CD4-positive, alpha-beta T cell treated with Interleukin-17A for 4 hours (primary cell): ENCODE data around the gene RIIAD1.
"Not testable (repeated sequence)": the region's sequence is repeated elsewhere in the genome, so short reads cannot be mapped to it uniquely, and the experiment has no call there.

Experiments
- DNase-seq: peaks from one replicate; pipeline ENCODE4 v3.0.0-alpha.2; 2020; ENCODE audit warnings: mixed read lengths

Gene RIIAD1

DNA sequence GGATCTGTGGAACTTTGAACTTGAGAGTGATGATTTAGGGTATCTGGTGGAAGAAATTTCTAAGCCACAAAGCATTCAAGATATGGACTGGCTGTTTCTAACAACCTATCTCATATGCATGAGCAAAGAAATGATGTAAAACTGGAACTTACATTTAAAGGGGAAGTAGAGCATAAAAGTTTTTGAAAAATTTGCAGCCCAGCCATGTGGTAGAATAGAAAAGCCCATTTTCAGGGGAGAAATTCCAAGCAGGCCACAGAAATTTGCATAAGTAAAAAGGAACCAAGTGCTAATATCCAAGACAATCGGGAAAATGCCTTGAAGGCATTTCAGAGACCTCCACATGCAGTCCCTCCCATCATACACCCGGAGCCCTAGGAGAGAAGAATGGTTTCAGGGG is 15.7 kb downstream of the RIIAD1 start:
- DNase-seq, result no peak

- DNase-seq, result no peak
Measured at GRCh38 chr1:151737479-151737878, 16.2 kb downstream of the RIIAD1 start.

GRCh38 chr1:151739590-151740355 is 18.5 kb downstream of the RIIAD1 start:
- no peak for DNase-seq

- DNase-seq, result no peak
Measured at GRCh38 chr1:151741516-151741915, 20.2 kb downstream of the RIIAD1 start.

DNA sequence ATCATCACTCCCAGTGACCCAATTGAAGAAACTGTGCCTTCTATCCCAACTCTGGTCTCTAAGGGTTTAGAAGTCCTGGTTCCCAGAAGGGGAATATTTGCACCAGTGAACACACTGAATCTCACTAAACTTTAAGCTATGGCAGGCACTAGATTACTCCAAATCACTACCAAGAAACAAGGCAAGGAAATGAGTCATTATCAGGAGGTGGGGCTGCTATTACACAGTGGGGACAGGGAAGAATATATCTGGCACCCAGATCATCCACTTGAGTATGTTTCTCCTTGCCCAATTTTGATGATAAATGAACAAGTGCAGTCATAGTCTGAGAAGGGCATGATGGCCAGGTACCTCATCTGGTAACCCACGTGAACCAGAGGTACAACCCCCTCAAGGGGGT is 35.0 kb downstream of the RIIAD1 start:
- DNase-seq, result no peak

GRCh38 chr1:151759241-151759640 is 37.9 kb downstream of the RIIAD1 start:
- no peak for DNase-seq

DNA sequence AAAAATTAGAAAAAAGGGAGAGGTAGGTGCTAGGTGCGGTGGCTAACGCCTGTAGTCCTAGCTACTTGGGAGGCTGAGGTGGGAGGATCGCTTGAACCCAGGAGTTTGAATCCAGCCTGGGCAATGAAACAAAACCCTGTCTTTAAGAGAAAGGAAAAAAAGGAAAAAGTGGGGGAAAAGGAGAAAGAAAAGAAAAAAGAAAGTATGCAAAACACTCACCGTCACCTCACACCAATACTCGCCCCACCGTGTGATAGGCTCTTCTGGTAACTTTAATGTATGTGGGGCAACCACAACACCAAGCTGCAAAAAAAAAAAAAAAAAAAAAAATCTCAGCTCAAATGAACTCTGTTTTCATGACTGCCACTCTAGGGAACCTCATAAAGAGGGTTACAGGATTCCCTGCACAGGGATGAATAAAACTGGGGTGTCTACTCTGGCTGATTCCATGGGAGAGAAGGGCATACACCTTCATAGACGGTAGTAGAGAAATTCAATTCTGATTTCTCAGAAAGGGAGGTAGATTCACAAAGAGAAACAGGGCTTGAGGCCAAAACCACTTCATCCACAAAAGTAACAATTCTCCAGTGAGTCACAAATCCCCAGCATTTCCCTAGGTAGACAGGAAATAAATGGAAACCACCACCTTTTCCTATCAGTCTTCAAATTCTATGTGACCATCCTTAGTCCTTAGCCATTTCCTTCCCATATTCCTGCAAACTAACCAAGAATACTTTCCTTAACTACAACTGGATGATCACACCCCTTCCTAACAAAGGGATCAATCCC is 39.5 kb downstream of the RIIAD1 start:
- DNase-seq, result no peak

DNA sequence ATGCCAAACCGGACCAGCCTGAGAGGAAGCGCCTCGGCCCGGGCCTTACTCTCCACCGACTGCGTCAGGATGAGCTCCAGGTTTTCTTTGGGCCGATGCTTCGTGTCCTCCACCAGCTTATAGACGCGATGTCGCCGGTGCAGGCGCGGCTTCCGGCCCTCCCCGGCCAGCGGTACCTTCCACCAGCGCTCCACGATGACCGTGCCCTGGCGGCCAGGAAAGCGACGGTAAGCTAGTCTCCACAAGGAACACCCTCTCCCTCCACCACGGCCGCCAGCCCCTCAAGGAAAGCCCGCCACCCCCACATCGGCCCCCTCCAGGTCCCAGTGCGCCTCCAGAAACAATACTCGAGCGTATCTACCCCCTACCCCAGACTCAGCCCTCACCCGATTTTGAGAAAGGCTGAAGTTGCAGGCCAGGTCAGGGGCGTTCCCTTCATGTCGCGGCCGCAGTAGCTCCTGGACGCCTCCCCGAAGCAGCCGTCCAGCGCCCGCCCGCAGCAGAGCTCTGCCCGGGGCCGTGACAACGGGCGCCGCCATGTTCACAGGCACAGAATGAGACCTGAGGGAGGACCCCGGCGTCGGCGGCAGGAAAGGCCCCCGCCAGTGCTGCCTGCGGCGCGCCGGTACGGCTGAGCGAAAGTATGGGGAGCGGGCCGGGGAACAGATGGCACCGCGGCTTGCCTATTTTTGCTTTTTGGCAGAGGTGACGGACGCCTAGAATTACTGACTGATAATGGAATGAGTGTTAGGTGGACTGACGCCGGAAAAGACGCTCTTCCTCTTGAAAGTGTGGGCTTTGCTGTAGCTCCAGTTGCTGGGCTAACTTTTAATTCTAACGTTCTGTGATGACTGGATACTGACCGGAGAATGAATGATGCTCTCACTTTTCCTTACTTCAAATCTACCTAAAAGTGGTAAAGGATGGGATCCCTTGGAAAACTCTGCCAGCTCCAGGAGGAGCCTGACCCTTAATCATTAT is 41.9 kb downstream of the RIIAD1 start, which contains the start of gene MRPL9:
Gene MRPL9 (minus strand): TSS at position 556 of the 981 bp plus-strand sequence. CDS start 17 bp downstream, at position 539.
- peak; percentile 86 for DNase-seq

DNA sequence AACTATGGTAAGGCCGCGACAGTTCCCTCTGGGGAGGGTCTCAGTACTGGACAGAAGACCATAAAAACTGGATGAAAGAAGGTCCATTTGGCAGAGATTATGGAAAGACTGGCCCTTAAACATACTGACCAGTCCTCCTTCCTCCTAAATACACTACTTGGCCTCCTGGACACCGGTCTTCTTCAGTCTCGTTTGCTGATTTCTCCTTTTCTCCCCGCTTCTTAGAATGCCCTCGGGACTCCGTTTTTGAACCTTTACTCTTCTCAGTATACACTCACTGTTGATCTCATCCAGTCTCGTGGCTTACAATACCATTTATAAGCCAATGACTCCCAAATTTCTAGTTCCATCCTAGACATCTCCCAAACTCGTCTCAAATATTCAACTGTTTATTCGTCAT is 42.7 kb downstream of the RIIAD1 start:
- no peak for DNase-seq

DNA sequence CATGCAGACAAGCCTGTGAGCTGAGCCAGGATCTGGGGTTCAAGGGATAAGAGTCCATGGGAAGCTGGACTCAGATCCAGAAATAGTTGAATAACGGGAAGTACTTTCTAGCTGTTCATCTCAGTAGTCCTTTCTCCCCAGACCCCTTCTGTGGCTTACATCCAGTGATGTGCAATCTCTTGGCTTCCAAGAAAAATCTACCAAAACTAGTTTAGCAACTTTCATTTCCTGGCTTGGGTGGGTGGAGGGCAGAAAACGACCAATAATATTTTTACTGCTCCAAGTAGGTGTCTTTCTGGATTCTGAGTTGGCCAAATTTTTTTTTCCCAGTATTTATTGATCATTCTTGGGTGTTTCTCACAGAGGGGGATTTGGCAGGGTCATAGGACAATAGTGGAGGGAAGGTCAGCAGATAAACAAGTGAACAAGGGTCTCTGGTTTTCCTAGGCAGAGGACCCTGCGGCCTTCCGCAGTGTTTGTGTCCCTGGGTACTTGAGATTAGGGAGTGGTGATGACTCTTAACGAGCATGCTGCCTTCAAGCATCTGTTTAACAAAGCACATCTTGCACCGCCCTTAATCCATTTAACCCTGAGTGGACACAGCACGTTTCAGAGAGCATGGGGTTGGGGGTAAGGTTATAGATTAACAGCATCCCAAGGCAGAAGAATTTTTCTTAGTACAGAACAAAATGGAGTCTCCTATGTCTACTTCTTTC is 47.2 kb downstream of the RIIAD1 start:
- DNase-seq, result not testable (repeated sequence)

GRCh38 chr1:151769270-151769669 is 47.9 kb downstream of the RIIAD1 start:
- not testable (repeated sequence) for DNase-seq

GRCh38 chr1:151773702-151774101 is 52.4 kb downstream of the RIIAD1 start:
- DNase-seq, result no peak

DNA sequence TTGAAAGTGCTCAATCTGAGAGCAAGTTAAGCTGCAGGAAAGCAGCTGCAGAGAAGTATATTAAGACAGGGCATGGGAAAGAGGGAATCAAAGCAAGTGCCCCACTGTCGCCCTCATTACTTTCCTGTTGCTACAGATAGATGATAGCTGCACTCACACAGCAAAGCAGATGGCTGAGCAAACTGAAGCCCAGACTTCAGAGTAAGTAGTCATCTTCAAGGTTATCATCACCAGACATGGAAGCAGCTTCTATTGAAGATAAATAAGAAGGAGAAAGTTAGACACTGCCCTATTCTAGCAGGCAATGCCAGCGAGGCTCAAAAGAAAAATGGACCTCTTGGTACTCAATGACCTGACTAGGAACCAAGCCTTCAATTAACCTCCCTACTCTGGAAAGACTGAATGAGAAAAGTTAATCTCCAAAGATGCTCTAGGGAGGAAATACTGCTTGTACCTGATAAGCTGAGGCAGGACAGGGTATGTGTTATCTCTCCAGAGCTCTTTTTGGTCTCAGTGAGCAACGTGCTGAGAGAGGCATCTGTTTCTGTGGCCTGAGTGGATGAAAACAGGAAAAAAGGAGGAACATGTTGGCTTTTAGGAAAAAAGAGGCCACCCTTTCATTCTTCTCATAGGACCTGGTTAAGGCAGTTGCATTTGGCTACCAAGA is 53.1 kb downstream of the RIIAD1 start:
- DNase-seq, result no peak

- no peak for DNase-seq
Measured at GRCh38 chr1:151775894-151776664, 54.8 kb downstream of the RIIAD1 start.

DNA sequence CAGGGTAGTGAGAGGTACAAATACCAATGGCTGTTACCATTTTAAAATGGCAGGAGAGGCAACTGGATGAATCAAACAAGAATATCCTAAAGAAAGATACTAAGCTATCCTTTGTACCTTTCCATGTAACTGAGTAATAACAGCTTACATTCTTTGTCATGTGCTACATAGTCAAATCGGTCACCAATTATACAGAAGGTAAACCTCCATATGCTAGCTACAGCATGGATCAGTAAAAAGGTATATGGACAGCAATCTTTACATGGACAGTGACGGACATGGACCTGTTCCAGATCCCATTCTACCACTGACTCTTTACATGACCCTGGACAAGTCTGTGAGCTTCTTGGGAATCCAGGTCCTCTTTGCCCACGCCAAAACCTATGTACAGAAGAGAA is 55.3 kb downstream of the RIIAD1 start:
- no peak for DNase-seq

DNA sequence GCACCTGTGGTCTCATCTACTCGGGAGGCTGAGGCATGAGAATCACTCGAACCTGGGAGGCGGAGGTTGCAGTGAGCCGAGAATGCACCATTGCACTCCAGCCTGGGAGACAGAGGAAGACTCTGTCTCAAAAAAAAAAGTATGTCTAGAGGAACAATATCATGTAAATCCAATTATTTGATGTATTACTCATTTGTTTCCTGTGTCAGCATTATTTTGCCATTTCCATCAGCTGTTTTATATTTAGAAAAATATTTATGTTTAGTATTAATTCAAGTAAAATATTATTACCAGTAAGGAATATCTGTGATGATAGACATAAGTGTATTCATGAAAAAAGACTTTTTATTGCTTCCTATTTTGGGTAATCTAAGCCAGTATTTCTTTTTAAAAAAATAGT is 56.0 kb downstream of the RIIAD1 start:
- no peak for DNase-seq
